Measurements from ENCODE around the gene FNBP1. TPM values are rescaled to one million over a fixed set of nuclear protein-coding genes. Genes with fewer than 3 reads are reported as not detected.

FNBP1 gene
- total RNA-seq, 1 experiment from 2014 or later, result 43.6 TPM

GRCh38 chr9:129996161-129996830, 46.7 kb downstream of the FNBP1 start:
- H3K27me3 Mint-ChIP-seq (ENCODE audit: low read depth), result no peaks in the 10 kb centered on the region
- no peaks in the 10 kb centered on the region for H3K9me3 Mint-ChIP-seq
- ChIA-PET POLR2A (no interaction called here), CTCF (interaction anchor here (0.9 kb wide), 1 partner anchor 269 kb away, joined by 3 read pairs; no protein-coding TSS in a partner anchor)
- TF ChIP-seq NFYB (CRISPR knock-in tag; conservative IDR thresholded peaks at IDR 0.05; ENCODE audit: low read depth) (no peak), PRRX2 (CRISPR knock-in tag; IDR thresholded peaks at IDR 0.05) (no peak), TP53 (CRISPR knock-in tag; IDR thresholded peaks at IDR 0.05) (no peak), ATF1 (CRISPR knock-in tag; IDR thresholded peaks at IDR 0.05) (no peak), NFATC4 (CRISPR knock-in tag; IDR thresholded peaks at IDR 0.05) (no peak), ZBTB43 (CRISPR knock-in tag; IDR thresholded peaks at IDR 0.05) (no peak), RELA (CRISPR knock-in tag; IDR thresholded peaks at IDR 0.05; ENCODE audit: borderline replicate concordance) (no peak), NR3C1 (CRISPR knock-in tag; conservative IDR thresholded peaks at IDR 0.05; ENCODE audit: low read depth) (no peak), AR (CRISPR knock-in tag; IDR thresholded peaks at IDR 0.05) (no peak), ZNF232 (CRISPR knock-in tag; IDR thresholded peaks at IDR 0.05) (no peak), ZNF671 (CRISPR knock-in tag; IDR thresholded peaks at IDR 0.05) (no peak), ZNF219 (CRISPR knock-in tag; IDR thresholded peaks at IDR 0.05; ENCODE audit: borderline replicate concordance) (no peak), GRHL2 (CRISPR knock-in tag; IDR thresholded peaks at IDR 0.05; ENCODE audit: insufficient replicate concordance, severe bottlenecking) (no peak), GABPB1 (CRISPR knock-in tag; IDR thresholded peaks at IDR 0.05) (no peak), OVOL2 (CRISPR knock-in tag; IDR thresholded peaks at IDR 0.05; ENCODE audit: borderline replicate concordance) (no peak), HMGA2 (CRISPR knock-in tag; IDR thresholded peaks at IDR 0.05) (no peak), E2F1 (CRISPR knock-in tag; IDR thresholded peaks at IDR 0.05) (no peak)
- TF ChIP-seq, protein P1, sequence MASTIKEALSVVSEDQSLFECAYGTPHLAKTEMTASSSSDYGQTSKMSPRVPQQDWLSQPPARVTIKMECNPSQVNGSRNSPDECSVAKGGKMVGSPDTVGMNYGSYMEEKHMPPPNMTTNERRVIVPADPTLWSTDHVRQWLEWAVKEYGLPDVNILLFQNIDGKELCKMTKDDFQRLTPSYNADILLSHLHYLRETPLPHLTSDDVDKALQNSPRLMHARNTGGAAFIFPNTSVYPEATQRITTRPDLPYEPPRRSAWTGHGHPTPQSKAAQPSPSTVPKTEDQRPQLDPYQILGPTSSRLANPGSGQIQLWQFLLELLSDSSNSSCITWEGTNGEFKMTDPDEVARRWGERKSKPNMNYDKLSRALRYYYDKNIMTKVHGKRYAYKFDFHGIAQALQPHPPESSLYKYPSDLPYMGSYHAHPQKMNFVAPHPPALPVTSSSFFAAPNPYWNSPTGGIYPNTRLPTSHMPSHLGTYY (CRISPR knock-in tag; IDR thresholded peaks at IDR 0.05), result no peak
- TF ChIP-seq, protein P2, sequence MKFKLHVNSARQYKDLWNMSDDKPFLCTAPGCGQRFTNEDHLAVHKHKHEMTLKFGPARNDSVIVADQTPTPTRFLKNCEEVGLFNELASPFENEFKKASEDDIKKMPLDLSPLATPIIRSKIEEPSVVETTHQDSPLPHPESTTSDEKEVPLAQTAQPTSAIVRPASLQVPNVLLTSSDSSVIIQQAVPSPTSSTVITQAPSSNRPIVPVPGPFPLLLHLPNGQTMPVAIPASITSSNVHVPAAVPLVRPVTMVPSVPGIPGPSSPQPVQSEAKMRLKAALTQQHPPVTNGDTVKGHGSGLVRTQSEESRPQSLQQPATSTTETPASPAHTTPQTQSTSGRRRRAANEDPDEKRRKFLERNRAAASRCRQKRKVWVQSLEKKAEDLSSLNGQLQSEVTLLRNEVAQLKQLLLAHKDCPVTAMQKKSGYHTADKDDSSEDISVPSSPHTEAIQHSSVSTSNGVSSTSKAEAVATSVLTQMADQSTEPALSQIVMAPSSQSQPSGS (CRISPR knock-in tag; IDR thresholded peaks at IDR 0.05; ENCODE audit: borderline replicate concordance, low read depth), result no peak
- TF ChIP-seq, protein P3, sequence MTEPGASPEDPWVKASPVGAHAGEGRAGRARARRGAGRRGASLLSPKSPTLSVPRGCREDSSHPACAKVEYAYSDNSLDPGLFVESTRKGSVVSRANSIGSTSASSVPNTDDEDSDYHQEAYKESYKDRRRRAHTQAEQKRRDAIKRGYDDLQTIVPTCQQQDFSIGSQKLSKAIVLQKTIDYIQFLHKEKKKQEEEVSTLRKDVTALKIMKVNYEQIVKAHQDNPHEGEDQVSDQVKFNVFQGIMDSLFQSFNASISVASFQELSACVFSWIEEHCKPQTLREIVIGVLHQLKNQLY (CRISPR knock-in tag; IDR thresholded peaks at IDR 0.05), result no peak
- peak overlapping the region; percentile 69 for H3K27ac Mint-ChIP-seq
- H3K36me3 Mint-ChIP-seq, result peaks cover 4% of the 10 kb centered on the region; the same call in 1 of the 2 replicates
- DNase-seq (ENCODE audit: low spot score) (no peak), ATAC-seq (no peak)
- peaks cover 12% of the 10 kb centered on the region for H3K4me1 Mint-ChIP-seq
- H3K4me3 Mint-ChIP-seq, result no peak overlapping the region
